ENCODE data around the gene PLA2G4F. TPM values are rescaled to one million over a fixed set of nuclear protein-coding genes. Genes with fewer than 3 reads are reported as not detected.

PLA2G4F gene
- total and polyA plus RNA-seq, 12 donors, result 0.03 to 13.8 (median 1.7) TPM

GRCh38 chr15:42148808-42149492 is 7.5 kb downstream of the PLA2G4F start:
- ATAC-seq, result peak in 6 of 8 donors; percentile 31 to 68 (median 50)
- peaks cover 3 to 21% (median 9%) of the 10 kb centered on the region in 9 donors for H3K4me1 ChIP-seq
- DNase-seq, result peak in 1 of 2 donors; percentile 22
- no peaks in the 10 kb centered on the region for H3K36me3 ChIP-seq
- no peaks in the 10 kb centered on the region for H3K9me3 ChIP-seq
- TF ChIP-seq CTCF (IDR thresholded peaks at IDR 0.05), result peak in 3 of 9 donors; percentile 13 to 15 (median 15)
- peaks cover 0 to 5% (median 0%) of the 10 kb centered on the region in 7 donors for H3K27me3 ChIP-seq
- 60 to 63% methylated on average over 12 of the region's 12 CpGs for WGBS, 2 donors
- H3K27ac ChIP-seq, result no peak overlapping the region
- H3K4me3 ChIP-seq, result no peak overlapping the region
- intact Hi-C loops (cut with DNase I), result no loop called here

- WGBS, 2 donors, result 96 to 97% methylated on average over 4 of the region's 4 CpGs
- DNase-seq (no peak), ATAC-seq (no peak)
- peaks cover 3 to 18% (median 9%) of the 10 kb centered on the region in 9 donors for H3K4me1 ChIP-seq
- no peak overlapping the region for H3K27ac ChIP-seq
- TF ChIP-seq CTCF (IDR thresholded peaks at IDR 0.05), result no peak
- H3K4me3 ChIP-seq, result no peak overlapping the region
- H3K36me3 ChIP-seq, result no peaks in the 10 kb centered on the region
- intact Hi-C loops (cut with DNase I), result no loop called here
- H3K9me3 ChIP-seq, result no peaks in the 10 kb centered on the region
- H3K27me3 ChIP-seq, result peaks cover 0 to 8% (median 0%) of the 10 kb centered on the region in 7 donors
Observed at GRCh38 chr15:42147431-42147735, 9.1 kb downstream of the PLA2G4F start.

GRCh38 chr15:42146551-42147430 is 9.6 kb downstream of the PLA2G4F start:
- 82 to 86% methylated on average over 24 of the region's 24 CpGs for WGBS, 2 donors
- H3K9me3 ChIP-seq, result no peaks in the 10 kb centered on the region
- intact Hi-C loops (cut with DNase I), result no loop called here
- no peak for TF ChIP-seq CTCF (IDR thresholded peaks at IDR 0.05)
- H3K4me1 ChIP-seq, result peaks cover 0 to 13% (median 5%) of the 10 kb centered on the region in 9 donors
- ATAC-seq, result no peak
- no peak for DNase-seq
- no peak overlapping the region for H3K4me3 ChIP-seq
- no peaks in the 10 kb centered on the region for H3K36me3 ChIP-seq
- H3K27ac ChIP-seq, result no peak overlapping the region
- peaks cover 0 to 8% (median 0%) of the 10 kb centered on the region in 7 donors for H3K27me3 ChIP-seq

GRCh38 chr15:42145546-42146455 is 10.6 kb downstream of the PLA2G4F start:
- H3K27me3 ChIP-seq, result peaks cover 0 to 8% (median 0%) of the 10 kb centered on the region in 7 donors
- no peaks in the 10 kb centered on the region for H3K36me3 ChIP-seq
- H3K4me3 ChIP-seq, result no peak overlapping the region
- intact Hi-C loops (cut with DNase I), result no loop called here
- H3K9me3 ChIP-seq, result no peaks in the 10 kb centered on the region
- 84 to 87% methylated on average over 29 of the region's 29 CpGs for WGBS, 2 donors
- DNase-seq (no peak), ATAC-seq (no peak)
- H3K4me1 ChIP-seq, result peaks cover 0 to 9% (median 0%) of the 10 kb centered on the region in 9 donors
- H3K27ac ChIP-seq, result no peak overlapping the region
- no peak for TF ChIP-seq CTCF (IDR thresholded peaks at IDR 0.05)

All from heart right ventricle (tissue), 16 donors.